Measurements from ENCODE around the gene ITPRID2. TPM values are rescaled to one million over a fixed set of nuclear protein-coding genes. Genes with fewer than 3 reads are reported as not detected.

The ITPRID2 gene
- total RNA-seq, 1 experiment from 2014 or later: 1,605 TPM

GRCh38 chr2:181907057-181907456, 15.5 kb downstream of the ITPRID2 start:
- DNase-seq (ENCODE audit: low read depth, low spot score): no peak
- peaks cover 100% of the 10 kb centered on the region for H3K79me2 ChIP-seq (ENCODE audit: insufficient read depth, low read length)
- no peaks in the 10 kb centered on the region for H3K9me2 ChIP-seq (ENCODE audit: insufficient read depth)
- intact Hi-C loops (cut with micrococcal nuclease): no loop called here
- peak overlapping the region; percentile 99; the same call in 1 of the 2 replicates for H3K27ac ChIP-seq (ENCODE audit: low read depth, low read length)
- peak overlapping the region; percentile 19; the same call in 1 of the 2 replicates for H3K4me2 ChIP-seq (ENCODE audit: low read length)
- no peaks in the 10 kb centered on the region for H3K27me3 ChIP-seq (ENCODE audit: insufficient read depth, low read length)
- no peaks in the 10 kb centered on the region for H3K9me3 ChIP-seq (ENCODE audit: control insufficient read depth in 1 of 2, insufficient read depth in 1 of 2, low read depth in 1 of 2, low read length in 2 of 2)
- no peak overlapping the region for H2AFZ ChIP-seq (ENCODE audit: low read depth, low read length, poor library complexity, severe bottlenecking)
- TF ChIP-seq EGR1 (IDR thresholded peaks at IDR 0.05; ENCODE audit: low read depth) (no peak), ELF1 (IDR thresholded peaks at IDR 0.05; ENCODE audit: borderline replicate concordance, low read depth) (no peak), YY1 (IDR thresholded peaks at IDR 0.05; ENCODE audit: extremely low read depth, insufficient replicate concordance, low read depth, low read length) (no peak), SRF (IDR thresholded peaks at IDR 0.05; ENCODE audit: low read depth) (no peak), EZH2 (IDR thresholded peaks at IDR 0.05) (no peak), REST (IDR thresholded peaks at IDR 0.05; ENCODE audit: low read depth) (no peak), SP1 (IDR thresholded peaks at IDR 0.05; ENCODE audit: low read depth) (no peak), CTCF (IDR thresholded peaks at IDR 0.05 in 2 of 3, conservative IDR thresholded peaks at IDR 0.05 in 1 of 3; ENCODE audit: borderline replicate concordance in 1 of 3, insufficient read depth in 1 of 3, low read depth in 2 of 3, low read length in 2 of 3) (no peak), ATF3 (IDR thresholded peaks at IDR 0.05) (no peak), RAD21 (IDR thresholded peaks at IDR 0.05; ENCODE audit: low read depth) (no peak), MAX (IDR thresholded peaks at IDR 0.05) (no peak), POLR2AphosphoS5 (IDR thresholded peaks at IDR 0.05; ENCODE audit: low read depth, low read length) (no peak; the same call in 1 of the 2 replicates), CEBPB (IDR thresholded peaks at IDR 0.05; ENCODE audit: low read depth) (no peak), POLR2A (IDR thresholded peaks at IDR 0.05; ENCODE audit: borderline replicate concordance, extremely low read depth, insufficient read depth, insufficient read length) (no peak), EZH2phosphoT487 (IDR thresholded peaks at IDR 0.05; ENCODE audit: borderline replicate concordance) (no peak), SIN3A (IDR thresholded peaks at IDR 0.05; ENCODE audit: low read depth) (no peak), TCF7L2 (IDR thresholded peaks at IDR 0.05; ENCODE audit: borderline replicate concordance, extremely low read depth, insufficient read depth, insufficient read length) (no peak), FOSL1 (IDR thresholded peaks at IDR 0.05; ENCODE audit: low read depth) (no peak), CBX3 (IDR thresholded peaks at IDR 0.05; ENCODE audit: low read depth) (no peak)
- TF ChIP-seq, protein P1, sequence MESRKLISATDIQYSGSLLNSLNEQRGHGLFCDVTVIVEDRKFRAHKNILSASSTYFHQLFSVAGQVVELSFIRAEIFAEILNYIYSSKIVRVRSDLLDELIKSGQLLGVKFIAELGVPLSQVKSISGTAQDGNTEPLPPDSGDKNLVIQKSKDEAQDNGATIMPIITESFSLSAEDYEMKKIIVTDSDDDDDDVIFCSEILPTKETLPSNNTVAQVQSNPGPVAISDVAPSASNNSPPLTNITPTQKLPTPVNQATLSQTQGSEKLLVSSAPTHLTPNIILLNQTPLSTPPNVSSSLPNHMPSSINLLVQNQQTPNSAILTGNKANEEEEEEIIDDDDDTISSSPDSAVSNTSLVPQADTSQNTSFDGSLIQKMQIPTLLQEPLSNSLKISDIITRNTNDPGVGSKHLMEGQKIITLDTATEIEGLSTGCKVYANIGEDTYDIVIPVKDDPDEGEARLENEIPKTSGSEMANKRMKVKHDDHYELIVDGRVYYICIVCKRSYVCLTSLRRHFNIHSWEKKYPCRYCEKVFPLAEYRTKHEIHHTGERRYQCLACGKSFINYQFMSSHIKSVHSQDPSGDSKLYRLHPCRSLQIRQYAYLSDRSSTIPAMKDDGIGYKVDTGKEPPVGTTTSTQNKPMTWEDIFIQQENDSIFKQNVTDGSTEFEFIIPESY (IDR thresholded peaks at IDR 0.05; ENCODE audit: extremely low read depth, insufficient replicate concordance, low read length): no peak
- peaks cover 58% of the 10 kb centered on the region for H4K20me1 ChIP-seq (ENCODE audit: insufficient read depth)
- CTCF ChIA-PET: no interaction called here
- RAD21 ChIA-PET (ENCODE audit: low non-redundant PET in 1 of 2, low total read pairs in 2 of 2, uncharacterized antibody in 2 of 2, unreplicated experiment in 2 of 2): no interaction called here
- no peak overlapping the region for H3K4me3 ChIP-seq (replicated peaks in 1 of 2; ENCODE audit: low read depth in 1 of 2, low read length in 2 of 2)
- no peak for ATAC-seq
- peaks cover 62 to 95% of the 10 kb centered on the region in 2 experiments for H3K36me3 ChIP-seq (ENCODE audit: control insufficient read depth in 1 of 2, insufficient read depth in 2 of 2, low read length in 2 of 2)
- H3K9ac ChIP-seq (ENCODE audit: low read length): no peak overlapping the region
- BruUV-seq (replicated peaks): no TSS peak
- peaks cover 57 to 99% of the 10 kb centered on the region in 2 experiments for H3K4me1 ChIP-seq (ENCODE audit: control insufficient read depth in 1 of 2, insufficient read depth in 2 of 2, low read length in 2 of 2)
- POLR2A ChIA-PET: interaction anchor here (1.1 to 1.2 kb wide), 2 partner anchors 10 to 122 kb away, joined by 3 read pairs; no protein-coding TSS in a partner anchor
